Stimulated activated CD8-positive, alpha-beta memory T cell treated with anti-CD3 and anti-CD28 coated beads, Interleukin-7, amount 100 ng/mL, for 1 hour (primary cell): ENCODE data around the gene PTPRD.
"Not testable (repeated sequence)": the region's sequence is repeated elsewhere in the genome, so short reads cannot be mapped to it uniquely, and the experiment has no call there.

Source experiments
- DNase-seq, 2 donors: peaks; one replicate each; pipeline ENCODE4 v3.0.0-alpha.2; 2020; ENCODE audit warnings: low read depth in 2 of 2

The PTPRD gene

GRCh38 chr9:10479172-10479571 lies 133.6 kb downstream of the PTPRD start:
- DNase-seq = no peak

- DNase-seq = not testable (repeated sequence)
Measured at GRCh38 chr9:10449201-10449617, 163.6 kb downstream of the PTPRD start.

GRCh38 chr9:10447036-10447435 lies 165.8 kb downstream of the PTPRD start:
- DNase-seq = no peak

- DNase-seq = no peak
Measured at GRCh38 chr9:10443868-10444204, 169.0 kb downstream of the PTPRD start.

- no peak for DNase-seq
Measured at GRCh38 chr9:10443181-10443867, 169.5 kb downstream of the PTPRD start.

- no peak for DNase-seq
Measured at GRCh38 chr9:10438955-10439354, 173.8 kb downstream of the PTPRD start.

- DNase-seq = no peak
Measured at GRCh38 chr9:10436756-10437155, 176.0 kb downstream of the PTPRD start.

- DNase-seq = no peak
Measured at GRCh38 chr9:10434412-10434811, 178.4 kb downstream of the PTPRD start.

GRCh38 chr9:10411272-10411671 lies 201.5 kb downstream of the PTPRD start:
- DNase-seq = no peak

GRCh38 chr9:10403283-10403682 lies 209.5 kb downstream of the PTPRD start:
- no peak for DNase-seq

GRCh38 chr9:10396615-10397014 lies 216.2 kb downstream of the PTPRD start:
- DNase-seq = no peak

GRCh38 chr9:10387282-10387681 lies 225.5 kb downstream of the PTPRD start:
- DNase-seq = no peak

- DNase-seq = no peak
Measured at GRCh38 chr9:10371824-10372223, 241.0 kb downstream of the PTPRD start.

- no peak for DNase-seq
Measured at GRCh38 chr9:10366171-10366779, 246.5 kb downstream of the PTPRD start.

- no peak for DNase-seq
Measured at GRCh38 chr9:10354591-10354990, 258.2 kb downstream of the PTPRD start.

- not testable (repeated sequence) for DNase-seq
Measured at GRCh38 chr9:10345621-10346020, 267.2 kb downstream of the PTPRD start.

GRCh38 chr9:10341057-10341456 lies 271.7 kb downstream of the PTPRD start:
- no peak for DNase-seq

- no peak for DNase-seq
Measured at GRCh38 chr9:10339152-10339551, 273.6 kb downstream of the PTPRD start.

GRCh38 chr9:10331157-10331556 lies 281.6 kb downstream of the PTPRD start:
- DNase-seq = no peak

GRCh38 chr9:10282084-10282483 lies 330.7 kb downstream of the PTPRD start:
- no peak for DNase-seq

GRCh38 chr9:10274988-10275387 lies 337.8 kb downstream of the PTPRD start:
- DNase-seq = no peak

GRCh38 chr9:10274175-10274574 lies 338.6 kb downstream of the PTPRD start:
- no peak for DNase-seq

GRCh38 chr9:10272830-10273229 lies 340.0 kb downstream of the PTPRD start:
- no peak for DNase-seq
